H9 (cell line): ENCODE measurements around the gene ATRNL1. TPM values are rescaled to one million over a fixed set of nuclear protein-coding genes. Genes with fewer than 3 reads are reported as not detected.

Source experiments
- DNase-seq: peaks from one replicate; pipeline ENCODE4 v3.0.0-alpha.2; 2017
- H2AFZ ChIP-seq: one replicate; pipeline ENCODE4 v1.6.1; 2013; ENCODE audit warnings: mild to moderate bottlenecking, low read length, control low read depth, moderate library complexity
- H2AK5ac ChIP-seq: 2 replicates; pipeline ENCODE4 v1.6.1; 2013; ENCODE audit warnings: low read length, control low read depth, mixed read lengths; ENCODE audit not compliant: insufficient read length
- H2BK120ac ChIP-seq: one replicate; pipeline ENCODE4 v1.6.1; 2013; ENCODE audit warnings: low read depth, mild to moderate bottlenecking, low read length, control low read depth, inconsistent platforms; ENCODE audit not compliant: poor library complexity, severe bottlenecking
- H2BK12ac ChIP-seq: 2 replicates; pipeline ENCODE4 v1.6.1; 2013; ENCODE audit warnings: low read length, control low read depth, mixed read lengths, low read depth; ENCODE audit not compliant: insufficient read length
- H2BK15ac ChIP-seq: 2 replicates; pipeline ENCODE4 v1.6.1; 2013; ENCODE audit warnings: low read depth, low read length, control low read depth
- H2BK20ac ChIP-seq: one replicate; pipeline ENCODE4 v1.6.1; 2013; ENCODE audit warnings: low read depth, mild to moderate bottlenecking, low read length, control low read depth, inconsistent platforms; ENCODE audit not compliant: poor library complexity, severe bottlenecking
- H2BK5ac ChIP-seq: 2 replicates; pipeline ENCODE4 v1.6.1; 2013; ENCODE audit warnings: low read length, control low read depth, mixed read lengths; ENCODE audit not compliant: insufficient read length
- H3K14ac ChIP-seq: 2 replicates; pipeline ENCODE4 v1.6.1; 2013; ENCODE audit warnings: low read length, control low read depth; ENCODE audit not compliant: insufficient read depth
- H3K18ac ChIP-seq: 2 replicates; pipeline ENCODE4 v1.6.1; 2013; ENCODE audit warnings: low read depth, mild to moderate bottlenecking, mixed read lengths, low read length, control low read depth; ENCODE audit not compliant: insufficient read length
- H3K23ac ChIP-seq: 2 replicates; pipeline ENCODE4 v1.6.1; 2013; ENCODE audit warnings: low read length, control low read depth, mixed read lengths, low read depth; ENCODE audit not compliant: insufficient read length
- H3K23me2 ChIP-seq: 2 replicates; pipeline ENCODE4 v1.6.1; 2013; ENCODE audit warnings: low read depth, mild to moderate bottlenecking, mixed read lengths, low read length, control low read depth; ENCODE audit not compliant: insufficient read length, poor library complexity, severe bottlenecking
- H3K27ac ChIP-seq: 2 replicates; pipeline ENCODE4 v1.5.1; 2013; ENCODE audit warnings: low read length, control low read depth, mixed read lengths, low read depth; ENCODE audit not compliant: insufficient read length
- H3K27me3 ChIP-seq: 2 replicates; pipeline ENCODE4 v1.6.1; 2013; ENCODE audit warnings: low read length, control low read depth, inconsistent platforms; ENCODE audit not compliant: insufficient read depth
- H3K4ac ChIP-seq: 2 replicates; pipeline ENCODE4 v1.6.1; 2013; ENCODE audit warnings: low read depth, mild to moderate bottlenecking, control low read depth, inconsistent platforms, low read length, moderate library complexity
- H3K4me1 ChIP-seq: 2 replicates; pipeline ENCODE4 v1.6.1; 2013; ENCODE audit warnings: low read length, control low read depth, inconsistent platforms; ENCODE audit not compliant: insufficient read depth
- H3K4me2 ChIP-seq: 2 replicates; pipeline ENCODE4 v1.6.1; 2013; ENCODE audit warnings: low read length, control low read depth, mixed read lengths; ENCODE audit not compliant: insufficient read length, insufficient read depth
- H3K56ac ChIP-seq: 2 replicates; pipeline ENCODE4 v1.6.1; 2013; ENCODE audit warnings: low read depth, mild to moderate bottlenecking, mixed read lengths, low read length, control low read depth; ENCODE audit not compliant: insufficient read length
- H3K79me1 ChIP-seq: 2 replicates; pipeline ENCODE4 v1.6.1; 2013; ENCODE audit warnings: low read depth, mild to moderate bottlenecking, moderate library complexity, low read length, control low read depth, inconsistent platforms; ENCODE audit not compliant: insufficient read depth, poor library complexity, severe bottlenecking
- H3K79me2 ChIP-seq: 2 replicates; pipeline ENCODE4 v1.6.1; 2013; ENCODE audit warnings: low read length, control low read depth, inconsistent platforms; ENCODE audit not compliant: insufficient read depth
- H3K9ac ChIP-seq: 2 replicates; pipeline ENCODE4 v1.6.1; 2013; ENCODE audit warnings: low read length, control low read depth, mixed read lengths; ENCODE audit not compliant: insufficient read length; ENCODE audit errors: extremely low read depth
- H3K9me3 ChIP-seq: one replicate; pipeline ENCODE4 v1.6.1; 2013; ENCODE audit warnings: low read depth, low read length, inconsistent platforms; ENCODE audit not compliant: control insufficient read depth
- H3T11ph ChIP-seq: one replicate; pipeline ENCODE4 v1.6.1; 2013; ENCODE audit warnings: mild to moderate bottlenecking, low read length, control low read depth, inconsistent platforms
- H4K20me1 ChIP-seq: one replicate; pipeline ENCODE4 v1.6.1; 2013; ENCODE audit not compliant: control insufficient read depth, insufficient read length, insufficient read depth
- H4K5ac ChIP-seq: 2 replicates; pipeline ENCODE4 v1.6.1; 2013; ENCODE audit warnings: low read depth, mild to moderate bottlenecking, mixed read lengths, low read length, control low read depth; ENCODE audit not compliant: insufficient read length
- H4K8ac ChIP-seq: replicated peaks from 2 replicates; pipeline ENCODE4 v1.6.1; 2013; ENCODE audit warnings: low read length, control low read depth, mixed read lengths, low read depth; ENCODE audit not compliant: insufficient read length
- H4K91ac ChIP-seq: 2 replicates; pipeline ENCODE4 v1.6.1; 2013; ENCODE audit warnings: low read depth, mild to moderate bottlenecking, moderate library complexity, mixed read lengths, low read length, control low read depth; ENCODE audit not compliant: insufficient read length
- H3K27ac Mint-ChIP-seq, 3 experiments: 2 replicates in 2 of 3; 3 replicates in 1 of 3; pipeline ENCODE4 v1.8.0; 2020 to 2021; ENCODE audit warnings: mixed read lengths in 3 of 3, mild to moderate bottlenecking in 1 of 3, moderate library complexity in 1 of 3
- H3K27me3 Mint-ChIP-seq: 2 replicates; pipeline ENCODE4 v1.8.0; 2021; ENCODE audit warnings: low read depth, mild to moderate bottlenecking, moderate library complexity, mixed read lengths
- H3K36me3 Mint-ChIP-seq, 3 experiments: 2 replicates in 2 of 3; 3 replicates in 1 of 3; pipeline ENCODE4 v1.8.0; 2020 to 2021; ENCODE audit warnings: low read depth in 3 of 3, mixed read lengths in 3 of 3; ENCODE audit not compliant: insufficient read depth in 1 of 3
- H3K4me1 Mint-ChIP-seq, 2 experiments: 2 replicates each; pipeline ENCODE4 v1.8.0; 2020; ENCODE audit warnings: mixed read lengths in 2 of 2
- H3K4me3 Mint-ChIP-seq, 2 experiments: 2 replicates in 1 of 2; 3 replicates in 1 of 2; pipeline ENCODE4 v1.8.0; 2020 to 2021; ENCODE audit warnings: mild to moderate bottlenecking in 2 of 2, mixed read lengths in 2 of 2, moderate library complexity in 1 of 2
- H3K9me3 Mint-ChIP-seq, 2 experiments: 2 replicates in 1 of 2; 3 replicates in 1 of 2; pipeline ENCODE4 v1.8.0; 2020; ENCODE audit warnings: mild to moderate bottlenecking in 2 of 2, mixed read lengths in 2 of 2, moderate library complexity in 1 of 2
- CTCF ChIP-seq: fragments of 200-600 bp; sonication (generic); conservative IDR thresholded peaks from 3 replicates; pipeline ENCODE4 v1.8.0; 2021; ENCODE audit warnings: antibody characterized with exemption, mild to moderate bottlenecking
- WGBS: extraction: QIAGEN DNeasy Blood & Tissue Kit; methylation state at CpG from one replicate; pipeline ENCODE4 v1.1.7; 2013; ENCODE audit warnings: missing lambda C conversion rate, low lambda C conversion rate, mixed read lengths; ENCODE audit not compliant: insufficient read length; ENCODE audit errors: extremely low coverage; 5-methylcytosine and 5-hydroxymethylcytosine counted together
- total RNA-seq: library from RNA; stranded (reverse); gene quantifications from 2 replicates; pipeline ENCODE4 v1.2.1, GENCODE V29; 2021

Gene ATRNL1
- total RNA-seq, 1 experiment from 2014 or later: 9.2 TPM

- Histone ChIP-seq H3K18ac (no peak overlapping the region), H2BK120ac (no peak overlapping the region), H2BK15ac (no peak overlapping the region), H2BK5ac (no peak overlapping the region), H3K4me1 (no peaks in the 10 kb centered on the region), H4K5ac (no peak overlapping the region), H3K4me2 (no peak overlapping the region), H2AFZ (no peak overlapping the region), H2BK20ac (no peak overlapping the region), H3K27me3 (no peaks in the 10 kb centered on the region), H3K23ac (no peak overlapping the region), H3K9me3 (peaks cover 21% of the 10 kb centered on the region), H4K8ac (no peak overlapping the region), H4K91ac (no peak overlapping the region), H3T11ph (no peak overlapping the region), H3K56ac (no peak overlapping the region), H3K9ac (no peak overlapping the region), H2AK5ac (no peak overlapping the region), H3K27ac (no peak overlapping the region), H3K14ac (no peak overlapping the region), H3K23me2 (no peaks in the 10 kb centered on the region), H3K79me1 (peaks cover 5% of the 10 kb centered on the region), H3K79me2 (no peaks in the 10 kb centered on the region; the same call in 1 of the 2 replicates), H2BK12ac (no peak overlapping the region), H4K20me1 (no peaks in the 10 kb centered on the region), H3K4ac (no peak overlapping the region)
- no peak for DNase-seq
- Mint-ChIP-seq H3K9me3 (peaks cover 48 to 65% of the 10 kb centered on the region in 2 experiments), H3K27me3 (no peaks in the 10 kb centered on the region), H3K36me3 (peaks cover 42 to 47% (median 46%) of the 10 kb centered on the region in 3 experiments), H3K4me1 (peaks cover 0 to 2% of the 10 kb centered on the region in 2 experiments; a peak in 1 of 4 replicates), H3K4me3 (no peak overlapping the region), H3K27ac (no peak overlapping the region)
- 100% methylated on average over 1 of the region's 3 CpGs for WGBS
- no peak for TF ChIP-seq CTCF
These were observed 14.7 kb downstream of the ATRNL1 start for GRCh38 chr10:115107830-115108229.
